ENCODE results near the gene IREB2. TPM values are rescaled to one million over a fixed set of nuclear protein-coding genes. Genes with fewer than 3 reads are reported as not detected.

IREB2 gene
- total and polyA plus RNA-seq, 2 of the 13 experiments (the other 11 are each of a cell fraction or from before 2014, with no cell fraction given): 24.2 to 30.4 TPM

DNA sequence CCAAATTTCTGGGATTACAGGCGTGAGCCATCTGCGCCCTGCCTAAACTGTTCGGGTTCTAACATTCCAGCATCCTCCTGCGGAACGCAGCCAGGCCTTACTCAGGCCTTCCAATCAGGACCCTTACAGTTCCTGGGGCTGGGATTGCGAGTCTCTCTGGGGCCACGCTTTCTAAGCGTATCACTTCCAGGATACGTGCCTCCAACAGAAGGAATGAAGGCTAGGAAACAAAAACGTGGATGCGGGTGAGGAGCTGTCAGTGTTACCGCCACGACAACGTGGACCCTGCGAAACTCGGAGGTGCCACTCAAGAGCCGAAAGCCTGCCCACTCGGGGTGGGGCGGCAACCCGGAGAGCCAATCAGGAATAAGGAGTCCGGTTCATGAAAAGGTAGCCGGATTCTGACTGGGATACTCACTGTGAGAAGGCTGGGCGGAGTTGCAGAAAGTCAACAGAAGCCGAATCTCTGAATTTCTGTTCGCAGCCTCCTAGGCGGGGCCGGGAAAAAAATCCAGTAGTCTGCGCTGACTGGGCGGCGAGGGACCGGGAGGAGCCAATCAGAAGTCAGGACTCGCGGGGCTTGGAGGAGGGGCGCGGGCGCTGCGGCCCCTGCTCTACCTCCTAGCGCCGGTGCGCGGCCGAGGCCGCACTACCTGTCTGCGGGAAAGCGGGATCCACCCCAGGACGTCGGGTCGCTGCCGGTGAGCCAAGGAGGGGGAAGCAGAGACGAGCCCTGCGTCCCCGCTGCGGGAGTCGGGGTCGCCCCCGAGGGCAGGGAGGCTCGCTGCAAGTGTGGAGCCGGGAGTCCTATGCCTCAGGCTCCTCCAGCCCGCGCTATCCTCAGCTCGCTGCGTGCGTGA lies 69.2 kb downstream of the IREB2 start, which contains the start of gene HYKK (continued):
- TF ChIP-seq RAD21 (CRISPR knock-in tag; IDR thresholded peaks at IDR 0.05): 0 out of 2 replicates have a peak, but pooled peaks have one; percentile 17
- no peak for TF ChIP-seq ZSCAN30 (CRISPR knock-in tag; IDR thresholded peaks at IDR 0.05)
- TF ChIP-seq TARDBP (CRISPR knock-in tag; IDR thresholded peaks at IDR 0.05): peak; percentile 18; the same call in 1 of the 2 replicates
- no peak for TF ChIP-seq EP300 (IDR thresholded peaks at IDR 0.05; ENCODE audit: low read depth in 2 of 2, low read length in 2 of 2)
- no peak for TF ChIP-seq EP300 (CRISPR knock-in tag; IDR thresholded peaks at IDR 0.05; ENCODE audit: borderline replicate concordance)
- 0 out of 2 replicates have a peak, but pooled peaks have one; percentile 51 for TF ChIP-seq MYNN (CRISPR knock-in tag; IDR thresholded peaks at IDR 0.05; ENCODE audit: low read depth)
- TF ChIP-seq ZNF143 (CRISPR knock-in tag; IDR thresholded peaks at IDR 0.05): no peak
- no peak for TF ChIP-seq MTF2 (CRISPR knock-in tag; IDR thresholded peaks at IDR 0.05; ENCODE audit: borderline replicate concordance)
- TF ChIP-seq ZEB1 (IDR thresholded peaks at IDR 0.05; ENCODE audit: insufficient replicate concordance, low read depth): peak; percentile 75
- TF ChIP-seq ZNF574 (CRISPR knock-in tag; IDR thresholded peaks at IDR 0.05): peak; percentile 45; the same call in 1 of the 2 replicates
- TF ChIP-seq ZZZ3 (CRISPR knock-in tag; IDR thresholded peaks at IDR 0.05; ENCODE audit: borderline replicate concordance): 0 out of 2 replicates have a peak, but pooled peaks have one; percentile 37
- 0 out of 2 replicates have a peak, but pooled peaks have one; percentile 40 for TF ChIP-seq HBP1 (CRISPR knock-in tag; IDR thresholded peaks at IDR 0.05; ENCODE audit: low read depth)
- TF ChIP-seq, protein P1, sequence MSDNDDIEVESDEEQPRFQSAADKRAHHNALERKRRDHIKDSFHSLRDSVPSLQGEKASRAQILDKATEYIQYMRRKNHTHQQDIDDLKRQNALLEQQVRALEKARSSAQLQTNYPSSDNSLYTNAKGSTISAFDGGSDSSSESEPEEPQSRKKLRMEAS (IDR thresholded peaks at IDR 0.05): peak; percentile 77
- no peak for TF ChIP-seq ZNF20 (CRISPR knock-in tag; IDR thresholded peaks at IDR 0.05)
- TF ChIP-seq RXRB (CRISPR knock-in tag; IDR thresholded peaks at IDR 0.05; ENCODE audit: borderline replicate concordance): no peak
- no peak for TF ChIP-seq ZNF747 (CRISPR knock-in tag; IDR thresholded peaks at IDR 0.05; ENCODE audit: borderline replicate concordance)
- 0 out of 2 replicates have a peak, but pooled peaks have one; percentile 27 for TF ChIP-seq ZNF225 (CRISPR knock-in tag; IDR thresholded peaks at IDR 0.05)
- TF ChIP-seq MXD1 (CRISPR knock-in tag; IDR thresholded peaks at IDR 0.05): peak; percentile 55; the same call in 1 of the 2 replicates
- TF ChIP-seq TCF7L2 (IDR thresholded peaks at IDR 0.05; ENCODE audit: low read depth, low read length): no peak
- TF ChIP-seq, protein P2, sequence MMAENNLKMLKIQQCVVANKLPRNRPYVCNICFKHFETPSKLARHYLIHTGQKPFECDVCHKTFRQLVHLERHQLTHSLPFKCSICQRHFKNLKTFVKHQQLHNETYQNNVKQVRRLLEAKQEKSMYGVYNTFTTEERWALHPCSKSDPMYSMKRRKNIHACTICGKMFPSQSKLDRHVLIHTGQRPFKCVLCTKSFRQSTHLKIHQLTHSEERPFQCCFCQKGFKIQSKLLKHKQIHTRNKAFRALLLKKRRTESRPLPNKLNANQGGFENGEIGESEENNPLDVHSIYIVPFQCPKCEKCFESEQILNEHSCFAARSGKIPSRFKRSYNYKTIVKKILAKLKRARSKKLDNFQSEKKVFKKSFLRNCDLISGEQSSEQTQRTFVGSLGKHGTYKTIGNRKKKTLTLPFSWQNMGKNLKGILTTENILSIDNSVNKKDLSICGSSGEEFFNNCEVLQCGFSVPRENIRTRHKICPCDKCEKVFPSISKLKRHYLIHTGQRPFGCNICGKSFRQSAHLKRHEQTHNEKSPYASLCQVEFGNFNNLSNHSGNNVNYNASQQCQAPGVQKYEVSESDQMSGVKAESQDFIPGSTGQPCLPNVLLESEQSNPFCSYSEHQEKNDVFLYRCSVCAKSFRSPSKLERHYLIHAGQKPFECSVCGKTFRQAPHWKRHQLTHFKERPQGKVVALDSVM (CRISPR knock-in tag; IDR thresholded peaks at IDR 0.05): peak; percentile 12; the same call in 1 of the 2 replicates
- no peak for TF ChIP-seq NFRKB (IDR thresholded peaks at IDR 0.05)
- peak; percentile 44; the same call in 1 of the 2 replicates for TF ChIP-seq YEATS2 (CRISPR knock-in tag; IDR thresholded peaks at IDR 0.05; ENCODE audit: borderline replicate concordance)
- TF ChIP-seq ETV5 (CRISPR knock-in tag; IDR thresholded peaks at IDR 0.05; ENCODE audit: borderline replicate concordance): no peak

Measured in HepG2 (cell line).